ENCODE data around the gene TRIM66. TPM values are rescaled to one million over a fixed set of nuclear protein-coding genes. Genes with fewer than 3 reads are reported as not detected.

Gene TRIM66
- total RNA-seq, 2 donors from 2014 or later, result 11.2 to 37.2 TPM

GRCh38 chr11:8729837-8730696 lies 47.6 kb upstream of the TRIM66 start:
- ATAC-seq, result no peak
- no peak overlapping the region for H3K4me3 ChIP-seq
- no peak overlapping the region for H3K27ac ChIP-seq
- H3K27me3 ChIP-seq, result no peaks in the 10 kb centered on the region
- peaks cover 32% of the 10 kb centered on the region for H3K4me1 ChIP-seq
- 90 to 94% methylated on average over 24 to 35 of the region's 38 CpGs for WGBS, 2 donors
- H3K9me3 ChIP-seq, result no peaks in the 10 kb centered on the region
- H3K36me3 ChIP-seq (replicated peaks in 1 of 2; ENCODE audit: insufficient read depth in 1 of 2, low read depth in 2 of 2), result peaks cover 0 to 2% of the 10 kb centered on the region in 2 donors
- intact Hi-C loops (cut with DNase I), result no loop called here
- DNase-seq, result no peak
- TF ChIP-seq POLR2A (IDR thresholded peaks at IDR 0.05) (no peak), CTCF (IDR thresholded peaks at IDR 0.05) (no peak)

GRCh38 chr11:8729067-8729466 lies 46.6 kb upstream of the TRIM66 start:
- no peak overlapping the region for H3K27ac ChIP-seq
- H3K4me3 ChIP-seq, result no peak overlapping the region
- WGBS, 2 donors, result 91 to 99% methylated on average over 6 of the region's 6 CpGs
- ATAC-seq, result no peak
- DNase-seq, result no peak
- H3K27me3 ChIP-seq, result no peaks in the 10 kb centered on the region
- H3K9me3 ChIP-seq, result no peaks in the 10 kb centered on the region
- no peak for TF ChIP-seq CTCF (IDR thresholded peaks at IDR 0.05)
- H3K36me3 ChIP-seq (replicated peaks in 1 of 2; ENCODE audit: insufficient read depth in 1 of 2, low read depth in 2 of 2), result peaks cover 0 to 2% of the 10 kb centered on the region in 2 donors
- intact Hi-C loops (cut with DNase I), result no loop called here
- peaks cover 33% of the 10 kb centered on the region for H3K4me1 ChIP-seq

- 64 to 66% methylated on average over 4 of the region's 4 CpGs for WGBS, 2 donors
- Histone ChIP-seq H3K36me3 (replicated peaks in 1 of 2; ENCODE audit: insufficient read depth in 1 of 2, low read depth in 2 of 2) (peaks cover 0 to 2% of the 10 kb centered on the region in 2 donors), H3K27me3 (no peaks in the 10 kb centered on the region), H3K9me3 (no peaks in the 10 kb centered on the region), H3K4me3 (no peak overlapping the region), H3K4me1 (peaks cover 28% of the 10 kb centered on the region), H3K27ac (no peak overlapping the region)
- DNase-seq, result no peak
- intact Hi-C loops (cut with DNase I), result no loop called here
- no peak for ATAC-seq
- TF ChIP-seq POLR2A (IDR thresholded peaks at IDR 0.05) (no peak), CTCF (IDR thresholded peaks at IDR 0.05) (no peak)
Observed at GRCh38 chr11:8728563-8728962, 46.1 kb upstream of the TRIM66 start.

- WGBS, 2 donors, result 83 to 89% methylated on average over 4 of the region's 4 CpGs
- peaks cover 16% of the 10 kb centered on the region for H3K4me1 ChIP-seq
- no peak overlapping the region for H3K4me3 ChIP-seq
- no peaks in the 10 kb centered on the region for H3K9me3 ChIP-seq
- intact Hi-C loops (cut with DNase I), result no loop called here
- no peaks in the 10 kb centered on the region for H3K27me3 ChIP-seq
- no peak for DNase-seq
- TF ChIP-seq CTCF (IDR thresholded peaks at IDR 0.05), result no peak
- no peak for TF ChIP-seq POLR2A (IDR thresholded peaks at IDR 0.05)
- H3K27ac ChIP-seq, result no peak overlapping the region
- H3K36me3 ChIP-seq (replicated peaks in 1 of 2; ENCODE audit: insufficient read depth in 1 of 2, low read depth in 2 of 2), result peaks cover 0 to 2% of the 10 kb centered on the region in 2 donors
- no peak for ATAC-seq
Observed at GRCh38 chr11:8726395-8726794, 43.9 kb upstream of the TRIM66 start.

GRCh38 chr11:8724682-8725081 lies 42.2 kb upstream of the TRIM66 start:
- peaks cover 33% of the 10 kb centered on the region for H3K4me1 ChIP-seq
- H3K4me3 ChIP-seq, result no peak overlapping the region
- H3K27ac ChIP-seq, result no peak overlapping the region

More at GRCh38 chr11:8724682-8725081, 42.2 kb upstream of the TRIM66 start:
- DNase-seq (no peak), ATAC-seq (no peak)
- intact Hi-C loops (cut with DNase I), result no loop called here
- H3K27me3 ChIP-seq, result no peaks in the 10 kb centered on the region
- WGBS, 2 donors, result 75 to 79% methylated on average over 7 of the region's 7 CpGs
- no peak for TF ChIP-seq CTCF (IDR thresholded peaks at IDR 0.05)
- H3K9me3 ChIP-seq, result no peaks in the 10 kb centered on the region
- H3K36me3 ChIP-seq (replicated peaks in 1 of 2; ENCODE audit: insufficient read depth in 1 of 2, low read depth in 2 of 2), result peaks cover 0 to under 1% of the 10 kb centered on the region in 2 donors

All from body of pancreas (tissue), 4 donors.